ENCODE results near the gene ABLIM1.

ABLIM1 gene

GRCh38 chr10:114389426-114389825, 268.6 kb downstream of the ABLIM1 start:
- H3K36me3 ChIP-seq (ENCODE audit: control insufficient read depth in 1 of 2, insufficient read depth in 2 of 2, low read length in 2 of 2), result no peaks in the 10 kb centered on the region
- H3K4me3 ChIP-seq (ENCODE audit: low read depth in 1 of 2, low read length in 2 of 2), result no peak overlapping the region
- no peak overlapping the region for H3K27ac ChIP-seq (ENCODE audit: low read depth, low read length)
- no peaks in the 10 kb centered on the region for H3K9me3 ChIP-seq (ENCODE audit: control insufficient read depth in 1 of 2, low read length in 2 of 2)
- no peak overlapping the region for H3K9ac ChIP-seq (ENCODE audit: low read depth in 1 of 2, low read length in 2 of 2)
- peaks cover 0 to 4% of the 10 kb centered on the region in 2 donors for H3K4me1 ChIP-seq (ENCODE audit: control insufficient read depth in 1 of 2, insufficient read depth in 2 of 2, low read length in 2 of 2)
- H3K27me3 ChIP-seq (ENCODE audit: control insufficient read depth in 1 of 2, insufficient read depth in 2 of 2, low read length in 2 of 2), result no peaks in the 10 kb centered on the region

GRCh38 chr10:114388275-114388674, 269.8 kb downstream of the ABLIM1 start:
- no peak overlapping the region for H3K27ac ChIP-seq (ENCODE audit: low read depth, low read length)
- H3K4me1 ChIP-seq (ENCODE audit: control insufficient read depth in 1 of 2, insufficient read depth in 2 of 2, low read length in 2 of 2), result peaks cover 0 to 3% of the 10 kb centered on the region in 2 donors

GRCh38 chr10:114387784-114388183, 270.3 kb downstream of the ABLIM1 start:
- no peaks in the 10 kb centered on the region for H3K9me3 ChIP-seq (ENCODE audit: control insufficient read depth in 1 of 2, low read length in 2 of 2)
- H3K9ac ChIP-seq (ENCODE audit: low read depth in 1 of 2, low read length in 2 of 2), result no peak overlapping the region
- no peak overlapping the region for H3K27ac ChIP-seq (ENCODE audit: low read depth, low read length)
- no peaks in the 10 kb centered on the region for H3K36me3 ChIP-seq (ENCODE audit: control insufficient read depth in 1 of 2, insufficient read depth in 2 of 2, low read length in 2 of 2)
- no peaks in the 10 kb centered on the region for H3K27me3 ChIP-seq (ENCODE audit: control insufficient read depth in 1 of 2, insufficient read depth in 2 of 2, low read length in 2 of 2)
- no peaks in the 10 kb centered on the region for H3K4me1 ChIP-seq (ENCODE audit: control insufficient read depth in 1 of 2, insufficient read depth in 2 of 2, low read length in 2 of 2)
- H3K4me3 ChIP-seq (ENCODE audit: low read depth in 1 of 2, low read length in 2 of 2), result no peak overlapping the region

More at GRCh38 chr10:114388275-114388674, 269.8 kb downstream of the ABLIM1 start:
- no peak overlapping the region for H3K4me3 ChIP-seq (ENCODE audit: low read depth in 1 of 2, low read length in 2 of 2)
- no peaks in the 10 kb centered on the region for H3K36me3 ChIP-seq (ENCODE audit: control insufficient read depth in 1 of 2, insufficient read depth in 2 of 2, low read length in 2 of 2)
- H3K27me3 ChIP-seq (ENCODE audit: control insufficient read depth in 1 of 2, insufficient read depth in 2 of 2, low read length in 2 of 2), result no peaks in the 10 kb centered on the region
- no peaks in the 10 kb centered on the region for H3K9me3 ChIP-seq (ENCODE audit: control insufficient read depth in 1 of 2, low read length in 2 of 2)
- H3K9ac ChIP-seq (ENCODE audit: low read depth in 1 of 2, low read length in 2 of 2), result no peak overlapping the region

GRCh38 chr10:114386452-114386851, 271.6 kb downstream of the ABLIM1 start:
- no peak overlapping the region for H3K27ac ChIP-seq (ENCODE audit: low read depth, low read length)
- H3K9me3 ChIP-seq (ENCODE audit: control insufficient read depth in 1 of 2, low read length in 2 of 2), result no peaks in the 10 kb centered on the region
- no peak overlapping the region for H3K4me3 ChIP-seq (ENCODE audit: low read depth in 1 of 2, low read length in 2 of 2)
- no peak overlapping the region for H3K9ac ChIP-seq (ENCODE audit: low read depth in 1 of 2, low read length in 2 of 2)
- no peaks in the 10 kb centered on the region for H3K27me3 ChIP-seq (ENCODE audit: control insufficient read depth in 1 of 2, insufficient read depth in 2 of 2, low read length in 2 of 2)
- H3K4me1 ChIP-seq (ENCODE audit: control insufficient read depth in 1 of 2, insufficient read depth in 2 of 2, low read length in 2 of 2), result no peaks in the 10 kb centered on the region
- no peaks in the 10 kb centered on the region for H3K36me3 ChIP-seq (ENCODE audit: control insufficient read depth in 1 of 2, insufficient read depth in 2 of 2, low read length in 2 of 2)

- H3K27ac ChIP-seq (ENCODE audit: low read depth, low read length), result no peak overlapping the region
- no peak overlapping the region for H3K4me3 ChIP-seq (ENCODE audit: low read depth in 1 of 2, low read length in 2 of 2)
- H3K36me3 ChIP-seq (ENCODE audit: control insufficient read depth in 1 of 2, insufficient read depth in 2 of 2, low read length in 2 of 2), result no peaks in the 10 kb centered on the region
- H3K27me3 ChIP-seq (ENCODE audit: control insufficient read depth in 1 of 2, insufficient read depth in 2 of 2, low read length in 2 of 2), result no peaks in the 10 kb centered on the region
- H3K9me3 ChIP-seq (ENCODE audit: control insufficient read depth in 1 of 2, low read length in 2 of 2), result no peaks in the 10 kb centered on the region
- no peaks in the 10 kb centered on the region for H3K4me1 ChIP-seq (ENCODE audit: control insufficient read depth in 1 of 2, insufficient read depth in 2 of 2, low read length in 2 of 2)
- H3K9ac ChIP-seq (ENCODE audit: low read depth in 1 of 2, low read length in 2 of 2), result no peak overlapping the region
Observed at GRCh38 chr10:114385557-114385956, 272.5 kb downstream of the ABLIM1 start.

- Histone ChIP-seq H3K9ac (ENCODE audit: low read depth in 1 of 2, low read length in 2 of 2) (no peak overlapping the region), H3K4me1 (ENCODE audit: control insufficient read depth in 1 of 2, insufficient read depth in 2 of 2, low read length in 2 of 2) (no peaks in the 10 kb centered on the region), H3K9me3 (ENCODE audit: control insufficient read depth in 1 of 2, low read length in 2 of 2) (no peaks in the 10 kb centered on the region), H3K4me3 (ENCODE audit: low read depth in 1 of 2, low read length in 2 of 2) (no peak overlapping the region), H3K27me3 (ENCODE audit: control insufficient read depth in 1 of 2, insufficient read depth in 2 of 2, low read length in 2 of 2) (no peaks in the 10 kb centered on the region), H3K36me3 (ENCODE audit: control insufficient read depth in 1 of 2, insufficient read depth in 2 of 2, low read length in 2 of 2) (no peaks in the 10 kb centered on the region), H3K27ac (ENCODE audit: low read depth, low read length) (no peak overlapping the region)
Observed at GRCh38 chr10:114384601-114385000, 273.5 kb downstream of the ABLIM1 start.

- H3K4me3 ChIP-seq (ENCODE audit: low read depth in 1 of 2, low read length in 2 of 2), result no peak overlapping the region
- no peak overlapping the region for H3K9ac ChIP-seq (ENCODE audit: low read depth in 1 of 2, low read length in 2 of 2)
- no peak overlapping the region for H3K27ac ChIP-seq (ENCODE audit: low read depth, low read length)
- no peaks in the 10 kb centered on the region for H3K27me3 ChIP-seq (ENCODE audit: control insufficient read depth in 1 of 2, insufficient read depth in 2 of 2, low read length in 2 of 2)
- no peaks in the 10 kb centered on the region for H3K9me3 ChIP-seq (ENCODE audit: control insufficient read depth in 1 of 2, low read length in 2 of 2)
- no peaks in the 10 kb centered on the region for H3K36me3 ChIP-seq (ENCODE audit: control insufficient read depth in 1 of 2, insufficient read depth in 2 of 2, low read length in 2 of 2)
- H3K4me1 ChIP-seq (ENCODE audit: control insufficient read depth in 1 of 2, insufficient read depth in 2 of 2, low read length in 2 of 2), result no peaks in the 10 kb centered on the region
Observed at GRCh38 chr10:114384181-114384580, 273.9 kb downstream of the ABLIM1 start.
